MM.1S (cell line): ENCODE results near the gene MED27.

Experiments used
- DNase-seq: peaks from one replicate; pipeline ENCODE4 v3.0.0-alpha.2; 2015
- H2AFZ ChIP-seq: fragments of 300-600 bp; sonication (generic); 2 replicates; pipeline ENCODE4 v1.6.0; 2016; ENCODE audit warnings: antibody characterized with exemption, low read length
- H3F3A ChIP-seq: fragments of 300-600 bp; sonication (generic); 2 replicates; pipeline ENCODE4 v1.6.1; 2016; ENCODE audit warnings: mild to moderate bottlenecking, antibody characterized with exemption, low read length, moderate library complexity, mixed read lengths; ENCODE audit not compliant: insufficient read depth
- H3K27ac ChIP-seq: fragments of 300-600 bp; sonication (generic); 2 replicates; pipeline ENCODE4 v1.5.1; 2016; ENCODE audit warnings: mild to moderate bottlenecking, low read length
- H3K27me3 ChIP-seq: fragments of 300-600 bp; sonication (generic); replicated peaks from 2 replicates; pipeline ENCODE4 v1.6.0; 2016; ENCODE audit warnings: low read length; ENCODE audit not compliant: insufficient read depth
- H3K36me3 ChIP-seq: fragments of 300-600 bp; sonication (generic); replicated peaks from 2 replicates; pipeline ENCODE4 v1.6.1; 2016; ENCODE audit warnings: mild to moderate bottlenecking, low read length, mixed read lengths; ENCODE audit not compliant: insufficient read depth
- H3K4me1 ChIP-seq: fragments of 300-600 bp; sonication (generic); 2 replicates; pipeline ENCODE4 v1.6.1; 2016; ENCODE audit warnings: low read length, mixed read lengths
- H3K4me2 ChIP-seq: fragments of 300-600 bp; sonication (generic); 2 replicates; pipeline ENCODE4 v1.6.0; 2016; ENCODE audit warnings: low read depth, low read length
- H3K4me3 ChIP-seq: fragments of 300-600 bp; sonication (generic); 2 replicates; pipeline ENCODE4 v1.5.1; 2016; ENCODE audit warnings: low read length, mixed read lengths
- H3K79me2 ChIP-seq: fragments of 300-600 bp; sonication (generic); 2 replicates; pipeline ENCODE4 v1.6.1; 2016; ENCODE audit warnings: mixed run types, low read length, mixed read lengths
- H3K9ac ChIP-seq: fragments of 300-600 bp; sonication (generic); 2 replicates; pipeline ENCODE4 v1.6.1; 2016; ENCODE audit warnings: low read length, mixed read lengths
- H3K9me2 ChIP-seq: fragments of 300-600 bp; sonication (generic); replicated peaks from 2 replicates; pipeline ENCODE4 v1.6.1; 2016; ENCODE audit warnings: mild to moderate bottlenecking, low read length, mixed read lengths; ENCODE audit not compliant: insufficient read depth
- H3K9me3 ChIP-seq: fragments of 300-600 bp; sonication (generic); replicated peaks from 2 replicates; pipeline ENCODE4 v1.6.1; 2016; ENCODE audit warnings: mild to moderate bottlenecking, low read length, mixed read lengths; ENCODE audit not compliant: insufficient read depth
- H4K20me1 ChIP-seq: fragments of 300-600 bp; sonication (generic); 2 replicates; pipeline ENCODE4 v1.6.1; 2016; ENCODE audit warnings: mild to moderate bottlenecking, low read length, moderate library complexity, mixed read lengths; ENCODE audit not compliant: insufficient read depth
- CTCF ChIP-seq: fragments of 300-600 bp; sonication (generic); IDR thresholded peaks from 2 replicates; pipeline ENCODE4 v1.5.1; 2016; ENCODE audit warnings: antibody characterized with exemption, low read length, mixed read lengths
- EZH2 ChIP-seq: fragments of 300-600 bp; sonication (generic); optimal IDR thresholded peaks from 2 replicates; pipeline ENCODE3; 2017; ENCODE audit warnings: low read depth, mild to moderate bottlenecking, antibody characterized with exemption, low read length, mixed read lengths
- EZH2phosphoT487 ChIP-seq: fragments of 300-600 bp; sonication (generic); IDR thresholded peaks from 2 replicates; pipeline ENCODE4 v1.6.1; 2018; ENCODE audit warnings: antibody characterized with exemption, low read length

Gene MED27

GRCh38 chr9:132071847-132072507 is 7.7 kb downstream of the MED27 start:
- H4K20me1 ChIP-seq, result no peaks in the 10 kb centered on the region
- TF ChIP-seq EZH2 (no peak), CTCF (no peak), EZH2phosphoT487 (no peak)
- H3K9ac ChIP-seq, result no peak overlapping the region
- no peaks in the 10 kb centered on the region for H3F3A ChIP-seq
- H3K4me2 ChIP-seq, result no peak overlapping the region
- H3K27ac ChIP-seq, result no peak overlapping the region
- no peaks in the 10 kb centered on the region for H3K27me3 ChIP-seq
- H3K36me3 ChIP-seq, result no peaks in the 10 kb centered on the region
- peaks cover 51% of the 10 kb centered on the region for H3K79me2 ChIP-seq
- no peaks in the 10 kb centered on the region for H3K9me2 ChIP-seq
- H3K4me3 ChIP-seq, result no peak overlapping the region
- H2AFZ ChIP-seq, result no peak overlapping the region
- H3K4me1 ChIP-seq, result no peaks in the 10 kb centered on the region
- H3K9me3 ChIP-seq, result no peaks in the 10 kb centered on the region
- DNase-seq, result no peak

GRCh38 chr9:132069046-132069898 is 10.4 kb downstream of the MED27 start:
- Histone ChIP-seq H3K4me1 (no peaks in the 10 kb centered on the region), H3K9me3 (no peaks in the 10 kb centered on the region), H4K20me1 (no peaks in the 10 kb centered on the region), H3K4me2 (no peak overlapping the region), H3F3A (no peaks in the 10 kb centered on the region), H2AFZ (no peak overlapping the region), H3K27ac (no peak overlapping the region), H3K4me3 (no peak overlapping the region), H3K9me2 (no peaks in the 10 kb centered on the region), H3K36me3 (no peaks in the 10 kb centered on the region; the same call in 1 of the 2 replicates), H3K9ac (no peak overlapping the region), H3K79me2 (peaks cover 52% of the 10 kb centered on the region), H3K27me3 (no peaks in the 10 kb centered on the region)
- no peak for TF ChIP-seq EZH2phosphoT487
- no peak for TF ChIP-seq CTCF
- no peak for TF ChIP-seq EZH2
- no peak for DNase-seq

GRCh38 chr9:132068605-132069004 is 11.1 kb downstream of the MED27 start:
- Histone ChIP-seq H3K4me2 (no peak overlapping the region), H3K27me3 (no peaks in the 10 kb centered on the region), H3K36me3 (no peaks in the 10 kb centered on the region; the same call in 1 of the 2 replicates), H3K27ac (no peak overlapping the region), H3F3A (no peaks in the 10 kb centered on the region), H3K79me2 (peaks cover 56% of the 10 kb centered on the region), H3K9me2 (no peaks in the 10 kb centered on the region), H2AFZ (no peak overlapping the region), H3K9ac (no peak overlapping the region), H3K9me3 (no peaks in the 10 kb centered on the region), H3K4me1 (no peaks in the 10 kb centered on the region), H4K20me1 (no peaks in the 10 kb centered on the region), H3K4me3 (no peak overlapping the region)
- no peak for DNase-seq
- no peak for TF ChIP-seq EZH2
- no peak for TF ChIP-seq EZH2phosphoT487
- TF ChIP-seq CTCF, result no peak
